K562 (cell line): Measurements from ENCODE around the gene KIAA0040. TPM values are rescaled to one million over a fixed set of nuclear protein-coding genes. Genes with fewer than 3 reads are reported as not detected.

Experiments
- ATAC-seq: fragments of 200-7000 bp; cut with Tn5 transposase; 3 replicates; pipeline ENCODE4 v1.9.1; 2020; ENCODE audit warnings: moderate library complexity
- BruUV-seq: library from RNA; stranded (reverse); fragments of 400-500 nt; replicated peaks from 2 replicates; lab custom pipeline; 2021; lab: Mats Ljungman, UMichigan
- CTCF ChIA-PET: fragments of 300-600 bp; formaldehyde crosslinking; extraction: SDS; loops from one replicate; lab custom pipeline; 2021; ENCODE audit warnings: low intra/inter-chr PET ratio; lab: Yijun Ruan, JAX
- POLR2A ChIA-PET: fragments of 300-600, 350-650 bp; sonication (Branson Sonifier 250); formaldehyde crosslinking; extraction: SDS; loops from one replicate; lab custom pipeline; 2021; ENCODE audit warnings: antibody characterized with exemption, inconsistent platforms; lab: Yijun Ruan, JAX
- DNase-seq, 4 experiments: peaks; one replicate each; pipeline versions ENCODE4 v3.0.0 to v3.0.0-alpha.2; 2011 to 2018; ENCODE audit warnings: low spot score in 3 of 4, mixed read lengths in 3 of 4; ENCODE audit errors: extremely low read depth in 1 of 4
- FAIRE-seq: peaks from 2 replicates; lab custom pipeline; 2011; peaks lifted over from hg19 to GRCh38; lab: Jason Lieb, UNC
- H2AFZ ChIP-seq: 2 replicates; pipeline ENCODE4 v1.6.0; 2011; ENCODE audit warnings: low read depth, low read length, control low read depth, inconsistent platforms
- H3K27ac ChIP-seq: fragments of 200-600 bp; 3 replicates; pipeline ENCODE4 v1.8.0; 2011; ENCODE audit warnings: low read depth, mild to moderate bottlenecking, control low read depth, inconsistent platforms, low read length, moderate library complexity, mixed read lengths; ENCODE audit errors: extremely low read depth
- H3K27me3 ChIP-seq, 2 experiments: fragments of 300-600 bp in 1 of 2; 2 replicates in 1 of 2; 3 replicates in 1 of 2; pipeline versions ENCODE4 v1.6.0 to v1.8.0; 2011; ENCODE audit warnings: inconsistent platforms in 2 of 2, low read length in 2 of 2, mild to moderate bottlenecking in 1 of 2, mixed read lengths in 1 of 2, moderate library complexity in 1 of 2; ENCODE audit not compliant: control insufficient read depth in 2 of 2, insufficient read depth in 2 of 2
- H3K36me3 ChIP-seq: fragments of 300-600 bp; 3 replicates; pipeline ENCODE4 v1.8.0; 2011; ENCODE audit warnings: mild to moderate bottlenecking, low read length, inconsistent platforms; ENCODE audit not compliant: control insufficient read depth, insufficient read depth
- H3K4me1 ChIP-seq, 2 experiments: fragments of 200-600 bp in 1 of 2; replicated peaks in 1 of 2; 2 replicates in 1 of 2; 3 replicates in 1 of 2; pipeline versions ENCODE4 v1.5.1 to v1.8.0; 2011; ENCODE audit warnings: inconsistent platforms in 2 of 2, low read length in 2 of 2, mild to moderate bottlenecking in 1 of 2, mixed read lengths in 1 of 2, moderate library complexity in 1 of 2; ENCODE audit not compliant: control insufficient read depth in 2 of 2, insufficient read depth in 2 of 2
- H3K4me2 ChIP-seq: 2 replicates; pipeline ENCODE4 v1.6.1; 2011; ENCODE audit warnings: low read length, control low read depth, inconsistent platforms, mixed read lengths; ENCODE audit not compliant: insufficient read depth
- H3K4me3 ChIP-seq: fragments of 200-600 bp; sonication (generic), shearing (Covaris generic); 2 replicates; pipeline ENCODE4 v1.5.1; 2016; ENCODE audit warnings: control low read depth, inconsistent platforms
- H3K79me2 ChIP-seq: fragments of 200-600 bp; 3 replicates; pipeline ENCODE4 v1.8.0; 2011; ENCODE audit warnings: low read length, inconsistent platforms; ENCODE audit not compliant: control insufficient read depth, insufficient read depth
- H3K9ac ChIP-seq, 2 experiments: 2 replicates each; pipeline versions ENCODE4 v1.6.0 to v1.6.1; 2011; ENCODE audit warnings: low read depth in 2 of 2, low read length in 2 of 2, control low read depth in 1 of 2, inconsistent platforms in 1 of 2, mild to moderate bottlenecking in 1 of 2, mixed read lengths in 1 of 2; ENCODE audit not compliant: insufficient read depth in 1 of 2
- H3K9me1 ChIP-seq: one replicate; pipeline ENCODE4 v1.6.0; 2011; ENCODE audit warnings: inconsistent platforms, mild to moderate bottlenecking, low read length, moderate library complexity; ENCODE audit not compliant: control insufficient read depth, insufficient read depth
- H3K9me3 ChIP-seq: replicated peaks from 2 replicates; pipeline ENCODE4 v1.5.1; 2011; ENCODE audit warnings: low read depth, low read length, inconsistent platforms; ENCODE audit not compliant: control insufficient read depth, insufficient read depth
- H4K20me1 ChIP-seq: replicated peaks from 2 replicates; pipeline ENCODE4 v1.6.1; 2011; ENCODE audit warnings: low read length, inconsistent platforms, mixed read lengths; ENCODE audit not compliant: control insufficient read depth, insufficient read depth
- DNMT1 ChIP-seq: fragments of 450-650 bp; IDR thresholded peaks from 2 replicates; pipeline ENCODE4 v1.6.1; 2016; ENCODE audit warnings: antibody characterized with exemption, mild to moderate bottlenecking
- PCBP1 ChIP-seq: fragments of 200-400 bp; formaldehyde crosslinking; IDR thresholded peaks from 2 replicates; pipeline ENCODE4 v1.6.1; 2018; ENCODE audit warnings: mild to moderate bottlenecking, low read depth, low read length; ENCODE audit not compliant: poor library complexity, severe bottlenecking
- ZNF398 ChIP-seq: fragments of 250-450 bp; sonication (Bioruptor Pico); IDR thresholded peaks from 2 replicates; pipeline ENCODE4 v1.8.0; 2021; ENCODE audit warnings: moderate library complexity, mild to moderate bottlenecking, inconsistent platforms
- WGBS: fragments of 100-300 bp; shearing (Covaris generic); methylation state at CpG from one replicate; pipeline ENCODE4 v1.1.6; 2016; ENCODE audit warnings: low coverage, mixed read lengths; ENCODE audit not compliant: insufficient coverage; ENCODE audit errors: missing lambda C conversion rate; 5-methylcytosine and 5-hydroxymethylcytosine counted together
- in situ Hi-C: fragments of 300-500 bp; cut with MboI; formaldehyde crosslinking; loops from 4 replicates; pipeline ENCODE4 v1.15.0; 2018; ENCODE audit warnings: inconsistent platforms, mixed read lengths
- intact Hi-C: fragments of 100-400 bp; cut with micrococcal nuclease; formaldehyde crosslinking; loops from 2 replicates; pipeline ENCODE4 v1.14.2; 2022
- polyA plus RNA-seq, 8 experiments: library from polyadenylated mRNA; depleted of rRNA in 4 of 8; stranded (reverse) in 5 of 8; unstranded in 3 of 8; fragments of >200 nt; fragmentation: Nextera tagmentation in 2 of 8; fragmentation: Illumina TruSeq in 1 of 8; extraction: Ambion mirVana in 2 of 8; extraction: Trizol in 1 of 8; gene quantifications; 2 replicates each; pipeline versions ENCODE4 v1.2.1 to v1.2.3, GENCODE V29; 2011 to 2014; ENCODE audit warnings: inconsistent platforms in 1 of 8, missing spikeins in 1 of 8
- total RNA-seq, 7 experiments: library from RNA; depleted of rRNA in 6 of 7; stranded (reverse); fragments of >200 nt in 6 of 7; fragmentation: Illumina TruSeq in 2 of 7; extraction: Trizol in 2 of 7; gene quantifications; 2 replicates each; pipeline versions ENCODE4 v1.2.1 to v1.2.3, GENCODE V29; 2011 to 2021; ENCODE audit warnings: low replicate concordance in 1 of 7

The KIAA0040 gene
- total and polyA plus RNA-seq, 9 of the 15 experiments (the other 6 are each of a cell fraction or from before 2014, with no cell fraction given) = 3.4 to 13.6 (median 7.1) TPM

- no peak overlapping the region for H2AFZ ChIP-seq
- H3K36me3 ChIP-seq = no peaks in the 10 kb centered on the region
- ATAC-seq (no peak; the same call in 2 of the 3 replicates), DNase-seq (no peak), FAIRE-seq (no peak)
- H3K9me3 ChIP-seq = no peaks in the 10 kb centered on the region
- peaks cover 13 to 35% of the 10 kb centered on the region in 2 experiments for H3K27me3 ChIP-seq
- H3K27ac ChIP-seq = no peak overlapping the region
- intact Hi-C loops = no loop called here
- ChIA-PET CTCF (no interaction called here), POLR2A (no interaction called here)
- 3% methylated on average over 13 of the region's 13 CpGs for WGBS
- no peak overlapping the region for H3K4me3 ChIP-seq
- in situ Hi-C loops = no loop called here
- H3K4me2 ChIP-seq = no peak overlapping the region
- H3K9me1 ChIP-seq = no peaks in the 10 kb centered on the region
- no peak for TF ChIP-seq PCBP1
- TF ChIP-seq ZNF398 = no peak
- TF ChIP-seq DNMT1 = no peak
- H3K79me2 ChIP-seq = no peaks in the 10 kb centered on the region
- H3K4me1 ChIP-seq = no peaks in the 10 kb centered on the region
- H3K9ac ChIP-seq = no peak overlapping the region
- no TSS peak for BruUV-seq
- H4K20me1 ChIP-seq = no peaks in the 10 kb centered on the region; the same call in 1 of the 2 replicates
Observed at GRCh38 chr1:175118375-175119367, 73.9 kb downstream of the KIAA0040 start.
